SH-SY5Y (cell line): ENCODE measurements around the gene ARID5A.

Experiments
- GATA2 ChIP-seq: IDR thresholded peaks from 2 replicates; pipeline ENCODE4 v1.6.1; 2011; ENCODE audit warnings: mild to moderate bottlenecking, low read depth, low read length
- GATA3 ChIP-seq: IDR thresholded peaks from 2 replicates; pipeline ENCODE4 v1.6.1; 2011; ENCODE audit warnings: low read depth, mild to moderate bottlenecking, low read length, moderate library complexity

Gene ARID5A

DNA sequence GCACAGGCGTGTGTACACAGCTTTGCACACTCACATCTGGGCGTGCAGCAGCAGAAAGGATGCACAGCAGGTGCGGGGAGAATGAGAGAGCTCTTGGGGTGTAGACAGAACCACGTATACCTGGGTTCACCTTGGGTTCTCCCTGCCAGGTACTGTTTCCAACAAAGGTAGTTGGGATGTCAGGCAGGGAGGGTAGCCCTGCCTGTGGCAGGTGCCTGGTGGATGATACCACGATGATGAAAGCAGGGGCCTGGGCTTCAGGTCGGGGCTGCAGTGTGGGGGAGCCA lies 6.5 kb upstream of the ARID5A start:
- TF ChIP-seq GATA3: no peak
- no peak for TF ChIP-seq GATA2

DNA sequence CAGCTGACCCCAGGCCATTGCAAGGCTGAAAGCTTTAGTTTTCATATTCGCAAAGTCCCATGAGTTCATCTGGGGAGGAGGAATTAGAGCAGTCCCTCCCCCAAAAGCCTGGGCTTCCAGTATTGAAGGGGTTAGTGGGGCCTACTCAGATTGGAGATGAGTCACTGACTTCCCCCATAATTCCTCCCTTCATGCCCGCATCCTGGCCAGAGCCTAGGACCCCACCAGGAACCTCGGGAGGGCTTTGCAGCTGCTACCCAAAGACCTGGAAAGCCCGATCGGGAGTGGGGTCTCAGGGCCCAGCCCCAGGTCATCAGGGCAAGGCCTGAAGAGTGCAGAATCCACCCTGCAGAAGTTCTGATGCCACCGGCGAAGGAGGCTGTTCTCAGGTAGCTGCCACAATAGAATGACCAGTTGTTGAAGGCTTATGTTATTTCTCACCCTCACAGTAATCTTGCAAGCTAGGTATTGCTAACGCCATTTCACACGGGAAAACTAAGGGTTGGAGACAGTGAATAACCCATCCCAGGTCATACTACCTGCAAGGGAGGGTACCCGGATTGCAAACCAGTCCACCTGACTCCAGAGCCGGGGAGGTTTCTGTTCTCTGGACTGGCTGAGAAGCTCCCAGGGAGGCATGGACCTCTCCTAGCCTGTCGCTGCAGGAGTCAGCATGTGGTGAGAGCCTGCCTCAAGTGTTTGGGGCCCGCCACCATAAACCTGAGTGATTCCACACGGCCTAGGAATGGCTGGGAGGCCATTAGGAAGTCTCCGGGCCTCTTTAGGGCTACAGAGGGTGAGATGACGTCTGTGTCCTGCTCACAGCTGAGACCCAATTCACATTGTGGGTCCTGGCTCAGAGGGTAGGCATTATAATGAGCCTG lies 5.8 kb upstream of the ARID5A start:
- TF ChIP-seq GATA3 (no peak), GATA2 (no peak)

DNA sequence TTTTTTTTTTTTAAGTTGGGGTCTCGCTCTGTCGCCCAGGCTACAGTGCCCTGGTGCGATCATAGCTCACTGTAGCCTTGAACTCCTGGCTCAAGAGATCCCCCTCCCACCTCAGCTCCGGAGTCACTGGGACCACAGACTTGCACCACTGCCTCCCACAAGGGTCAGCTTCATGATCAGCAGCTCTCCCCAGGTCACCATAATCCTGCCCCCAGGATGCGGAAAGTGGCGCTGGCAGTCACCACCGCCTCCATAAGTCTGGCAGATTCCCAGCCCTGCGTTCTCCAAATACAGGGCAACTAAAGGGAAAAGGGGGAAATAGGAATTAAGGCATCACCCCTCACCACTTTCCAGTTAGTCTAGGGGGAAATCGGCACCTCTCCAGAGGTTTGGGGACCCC lies 5.2 kb upstream of the ARID5A start:
- TF ChIP-seq GATA2: no peak
- TF ChIP-seq GATA3: no peak

- TF ChIP-seq GATA2 (no peak), GATA3 (no peak)
Measured at GRCh38 chr2:96531872-96532505, 4.6 kb upstream of the ARID5A start.

DNA sequence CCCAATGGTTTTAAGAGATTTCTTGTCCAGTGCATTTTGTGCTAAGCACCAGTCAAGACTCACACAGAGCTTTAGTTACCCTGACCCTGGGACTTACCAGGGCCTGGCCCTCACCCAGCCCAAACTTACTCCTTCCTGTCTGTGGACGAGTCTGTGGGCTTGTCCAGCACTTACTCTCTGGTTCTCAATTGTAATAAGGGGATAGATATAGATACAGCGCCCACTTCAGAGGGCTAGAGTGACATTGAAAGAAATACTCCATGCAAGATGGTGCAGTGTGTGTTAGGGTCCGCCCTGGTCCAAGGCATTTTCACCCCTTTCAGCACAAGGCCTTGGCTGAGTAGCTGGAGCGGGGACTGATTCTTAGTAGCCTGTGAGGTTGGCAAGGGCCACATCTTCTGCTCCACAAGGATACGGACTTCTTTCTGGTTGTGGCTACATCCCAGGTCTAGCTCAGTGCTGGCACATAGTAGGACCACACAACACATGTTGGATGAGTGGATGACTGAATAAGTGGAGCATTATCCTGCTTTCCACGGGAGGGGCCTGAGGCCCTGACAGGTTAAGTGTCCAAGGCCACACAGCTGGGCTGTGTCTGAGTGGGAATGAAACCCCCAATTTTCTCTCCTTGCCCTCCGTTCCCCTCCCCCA lies 3.8 kb upstream of the ARID5A start:
- no peak for TF ChIP-seq GATA2
- TF ChIP-seq GATA3: no peak

GRCh38 chr2:96533292-96534073 lies 3.1 kb upstream of the ARID5A start:
- TF ChIP-seq GATA3 (no peak), GATA2 (no peak)

GRCh38 chr2:96534141-96534540 lies 2.4 kb upstream of the ARID5A start:
- TF ChIP-seq GATA2: no peak
- no peak for TF ChIP-seq GATA3

GRCh38 chr2:96534701-96535181 lies 1.8 kb upstream of the ARID5A start:
- TF ChIP-seq GATA3 (no peak), GATA2 (peak; percentile 83)

DNA sequence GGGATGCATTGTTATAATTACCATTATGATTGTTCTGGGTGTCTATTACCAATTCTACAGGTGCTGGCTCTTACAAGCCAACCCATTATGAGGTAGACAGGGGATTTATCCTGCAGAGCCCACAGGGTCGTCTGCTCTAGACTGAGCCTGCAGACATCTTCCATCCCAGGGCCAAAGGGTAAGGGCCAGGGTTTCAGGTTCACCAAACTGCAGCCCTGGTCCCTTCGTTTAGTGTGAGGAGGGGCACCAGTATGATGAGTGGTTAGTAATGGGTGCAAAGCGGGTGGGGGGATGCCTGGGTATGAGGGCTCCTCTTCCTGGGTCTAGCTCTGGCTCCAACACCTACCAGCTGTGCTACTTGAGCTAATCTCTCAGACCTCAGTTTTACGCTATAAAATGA lies 1.2 kb upstream of the ARID5A start:
- TF ChIP-seq GATA3 (no peak), GATA2 (no peak)

- TF ChIP-seq GATA2 (no peak), GATA3 (no peak)
Measured at GRCh38 chr2:96537066-96537733, 648 bp downstream of the ARID5A start.

DNA sequence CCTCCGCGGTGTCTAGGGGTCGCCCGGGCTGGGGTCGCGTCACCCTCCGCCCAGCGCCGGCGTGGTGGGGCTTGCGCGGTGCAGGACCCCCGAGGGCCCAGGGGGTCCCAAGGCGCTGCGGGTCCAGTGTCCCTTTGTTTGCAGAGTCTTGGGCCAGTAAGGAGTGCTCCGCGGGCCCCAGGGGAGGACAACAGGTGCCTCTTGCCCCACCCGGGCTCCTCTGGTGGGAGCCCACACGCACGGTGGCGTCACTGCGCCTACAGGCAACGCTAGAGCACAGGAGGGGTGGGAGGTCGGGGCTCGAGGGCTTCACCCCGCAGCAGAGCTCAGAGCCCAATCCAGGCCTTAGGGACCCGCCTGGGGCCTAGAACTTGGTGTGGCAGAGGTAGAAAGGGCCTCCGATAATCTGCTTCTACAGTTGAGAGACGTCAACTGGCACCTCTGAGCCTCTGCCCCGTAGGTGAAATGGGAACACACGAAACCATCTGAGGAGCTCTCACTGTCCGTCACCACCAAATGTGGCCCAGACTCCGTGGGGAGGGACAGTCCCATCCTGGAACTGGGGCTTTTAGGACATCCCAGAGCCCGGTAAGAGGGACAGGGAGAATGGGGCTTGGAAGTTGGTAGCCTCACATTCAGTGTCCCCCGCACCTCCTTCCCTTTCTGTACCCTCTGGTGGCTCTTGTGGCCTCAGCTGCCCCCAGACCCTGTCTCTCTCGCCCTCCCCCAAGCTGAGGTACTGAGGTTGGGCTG lies 1.4 kb downstream of the ARID5A start:
- no peak for TF ChIP-seq GATA2
- TF ChIP-seq GATA3: no peak

DNA sequence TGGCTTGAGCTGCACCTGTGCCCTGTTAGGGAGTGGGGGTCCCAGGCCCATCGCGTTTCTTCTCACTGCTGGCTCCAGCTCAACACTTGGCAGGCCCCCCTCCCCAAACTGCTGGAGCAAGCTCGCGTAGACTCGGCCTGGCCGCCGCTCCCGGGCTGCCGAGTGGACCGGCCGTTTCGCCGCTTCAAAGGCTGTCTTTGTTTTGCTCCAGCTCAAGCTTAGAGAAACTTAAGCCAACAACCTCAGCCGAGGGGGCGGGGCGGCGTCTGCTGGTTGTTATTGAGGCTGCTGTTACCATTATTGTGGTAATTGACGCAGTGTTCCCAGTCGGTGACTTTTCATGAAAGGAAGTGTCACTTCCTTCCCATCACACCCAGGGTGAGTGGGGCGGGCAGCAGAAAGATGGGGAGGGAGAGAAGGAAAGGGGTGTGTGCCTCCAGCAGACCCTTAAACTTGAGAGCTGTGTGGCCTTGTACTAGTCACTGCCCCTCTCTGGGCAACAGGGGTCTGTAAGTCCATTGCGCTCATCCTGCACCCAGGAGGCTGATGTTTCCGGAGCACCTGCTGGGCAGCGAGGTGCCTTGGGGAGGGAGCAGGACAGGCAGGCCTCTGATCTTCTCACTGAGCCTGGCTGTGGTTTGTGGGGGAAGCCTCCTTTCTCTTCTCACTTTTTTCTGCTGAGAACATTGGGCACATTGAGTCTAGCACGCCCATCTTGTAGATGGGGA lies 2.1 kb downstream of the ARID5A start:
- TF ChIP-seq GATA2: no peak
- no peak for TF ChIP-seq GATA3
